H1 (cell line): ENCODE data around the gene MRPL34. TPM values are rescaled to one million over a fixed set of nuclear protein-coding genes. Genes with fewer than 3 reads are reported as not detected.

ENCODE experiments used
- CTCF ChIA-PET: fragments of 300-600 bp; sonication (Branson Sonifier 250); formaldehyde crosslinking; loops from one replicate; lab custom pipeline; 2021; ENCODE audit not compliant: partially characterized antibody; lab: Charles Lee
- POLR2A ChIA-PET: fragments of 300-600 bp; sonication (Branson Sonifier 250); formaldehyde crosslinking; loops from one replicate; lab custom pipeline; 2021; ENCODE audit warnings: inconsistent platforms; ENCODE audit not compliant: partially characterized antibody; lab: Charles Lee
- DNase-seq, 2 experiments: peaks; one replicate each; pipeline versions ENCODE4 v3.0.0 to v3.0.0-alpha.2; 2010 to 2022; ENCODE audit warnings: low spot score in 2 of 2, low read depth in 1 of 2, mixed read lengths in 1 of 2
- FAIRE-seq: peaks from 2 replicates; lab custom pipeline; 2011; peaks lifted over from hg19 to GRCh38; lab: Jason Lieb, UNC
- H2AFZ ChIP-seq: 2 replicates; pipeline ENCODE4 v1.8.1; 2012; ENCODE audit warnings: low read length, inconsistent platforms
- H2AK5ac ChIP-seq: 2 replicates; pipeline ENCODE4 v1.6.1; 2013; ENCODE audit warnings: low read depth, low read length
- H2BK120ac ChIP-seq: replicated peaks from 2 replicates; pipeline ENCODE3; 2013; ENCODE audit warnings: low read depth, low read length, inconsistent platforms
- H2BK12ac ChIP-seq: 2 replicates; pipeline ENCODE4 v1.6.1; 2013; ENCODE audit warnings: low read depth, low read length
- H2BK15ac ChIP-seq: 2 replicates; pipeline ENCODE4 v1.6.1; 2013; ENCODE audit warnings: low read length
- H2BK20ac ChIP-seq: 2 replicates; pipeline ENCODE4 v1.6.1; 2013; ENCODE audit warnings: low read length
- H2BK5ac ChIP-seq: 2 replicates; pipeline ENCODE4 v1.6.1; 2013; ENCODE audit warnings: low read depth, low read length
- H3K14ac ChIP-seq: 2 replicates; pipeline ENCODE4 v1.6.1; 2013; ENCODE audit warnings: inconsistent platforms; ENCODE audit not compliant: insufficient read length
- H3K18ac ChIP-seq: 2 replicates; pipeline ENCODE4 v1.6.1; 2013; ENCODE audit warnings: low read length; ENCODE audit errors: extremely low read depth
- H3K23ac ChIP-seq: 2 replicates; pipeline ENCODE4 v1.6.1; 2013; ENCODE audit warnings: inconsistent platforms; ENCODE audit not compliant: insufficient read length
- H3K23me2 ChIP-seq: 2 replicates; pipeline ENCODE4 v1.6.1; 2013; ENCODE audit warnings: low read depth, low read length
- H3K27ac ChIP-seq: 2 replicates; pipeline ENCODE4 v1.6.1; 2011; ENCODE audit warnings: low read depth, low read length, inconsistent platforms
- H3K27me3 ChIP-seq, 4 experiments: replicated peaks in 1 of 4; 1 replicate in 1 of 4; 2 replicates in 3 of 4; pipeline versions ENCODE4 v1.6.1 to v1.8.1; 2011 to 2013; ENCODE audit warnings: low read length in 3 of 4, mild to moderate bottlenecking in 3 of 4, inconsistent platforms in 2 of 4, mixed read lengths in 2 of 4, moderate library complexity in 1 of 4; ENCODE audit not compliant: control insufficient read depth in 3 of 4, insufficient read depth in 3 of 4; ENCODE audit errors: extremely low read depth in 1 of 4
- H3K36me3 ChIP-seq, 4 experiments: 2 replicates each; pipeline versions ENCODE4 v1.6.1 to v1.8.1; 2011 to 2013; ENCODE audit warnings: mild to moderate bottlenecking in 4 of 4, low read length in 3 of 4, moderate library complexity in 2 of 4, control low read depth in 1 of 4, inconsistent platforms in 1 of 4; ENCODE audit not compliant: insufficient read depth in 4 of 4, control insufficient read depth in 2 of 4
- H3K4ac ChIP-seq: replicated peaks from 2 replicates; pipeline ENCODE3; 2013; ENCODE audit warnings: low read length, low read depth, mixed read lengths, inconsistent platforms; ENCODE audit not compliant: insufficient read length
- H3K4me1 ChIP-seq, 4 experiments: replicated peaks in 1 of 4; 1 replicate in 1 of 4; 2 replicates in 3 of 4; pipeline versions ENCODE4 v1.6.1 to v1.8.1; 2011 to 2013; ENCODE audit warnings: low read length in 3 of 4, inconsistent platforms in 2 of 4, mixed read lengths in 1 of 4; ENCODE audit not compliant: insufficient read depth in 4 of 4, control insufficient read depth in 3 of 4
- H3K4me2 ChIP-seq, 2 experiments: 2 replicates each; pipeline versions ENCODE4 v1.6.1 to v1.8.1; 2011 to 2013; ENCODE audit warnings: low read depth in 2 of 2, low read length in 2 of 2, control low read depth in 1 of 2, inconsistent platforms in 1 of 2, mild to moderate bottlenecking in 1 of 2; ENCODE audit not compliant: insufficient read depth in 1 of 2
- H3K4me3 ChIP-seq, 4 experiments: fragments of 200-600, 300-600 bp in 1 of 4; sonication (generic), shearing (Covaris generic), sonication (Bioruptor Twin) in 1 of 4; 2 replicates each; pipeline versions ENCODE4 v1.5.1 to v1.8.1; 2011 to 2016; ENCODE audit warnings: low read length in 4 of 4, low read depth in 3 of 4, control low read depth in 2 of 4, inconsistent platforms in 2 of 4, mild to moderate bottlenecking in 2 of 4, mixed read lengths in 1 of 4, moderate library complexity in 1 of 4; ENCODE audit not compliant: insufficient read depth in 2 of 4; ENCODE audit errors: extremely low read depth in 1 of 4
- H3K56ac ChIP-seq: replicated peaks from 2 replicates; pipeline ENCODE3; 2013; ENCODE audit warnings: low read depth, mild to moderate bottlenecking, mixed read lengths, low read length, inconsistent platforms; ENCODE audit not compliant: insufficient read length
- H3K79me1 ChIP-seq: 2 replicates; pipeline ENCODE4 v1.6.1; 2013; ENCODE audit warnings: low read depth, low read length, control low read depth
- H3K79me2 ChIP-seq, 2 experiments: 2 replicates each; pipeline versions ENCODE4 v1.6.1 to v1.8.1; 2012 to 2013; ENCODE audit warnings: low read length in 2 of 2, mild to moderate bottlenecking in 2 of 2, inconsistent platforms in 1 of 2; ENCODE audit not compliant: insufficient read depth in 2 of 2, control insufficient read depth in 1 of 2
- H3K9ac ChIP-seq, 4 experiments: replicated peaks in 1 of 4; 1 replicate in 1 of 4; 2 replicates in 3 of 4; pipeline versions ENCODE4 v1.6.1 to v1.8.1; 2011 to 2013; ENCODE audit warnings: low read depth in 3 of 4, low read length in 3 of 4, control low read depth in 2 of 4, mild to moderate bottlenecking in 2 of 4, moderate library complexity in 2 of 4, inconsistent platforms in 1 of 4; ENCODE audit errors: extremely low read depth in 1 of 4
- H3K9me3 ChIP-seq, 2 experiments: 2 replicates each; pipeline versions ENCODE4 v1.6.1 to v1.8.1; 2012 to 2013; ENCODE audit warnings: mild to moderate bottlenecking in 2 of 2, moderate library complexity in 2 of 2, control low read depth in 1 of 2, inconsistent platforms in 1 of 2, low read depth in 1 of 2, low read length in 1 of 2, mixed read lengths in 1 of 2; ENCODE audit not compliant: insufficient read depth in 2 of 2
- H4K20me1 ChIP-seq, 2 experiments: replicated peaks in 1 of 2; 2 replicates each; pipeline versions ENCODE3 to v1.8.1; 2011 to 2013; ENCODE audit warnings: inconsistent platforms in 2 of 2, low read length in 2 of 2, mild to moderate bottlenecking in 1 of 2; ENCODE audit not compliant: insufficient read depth in 2 of 2, control insufficient read depth in 1 of 2
- H4K5ac ChIP-seq: 2 replicates; pipeline ENCODE4 v1.6.1; 2013; ENCODE audit warnings: low read length, low read depth, mixed read lengths, inconsistent platforms; ENCODE audit not compliant: insufficient read length
- H4K8ac ChIP-seq: 2 replicates; pipeline ENCODE4 v1.8.0; 2013; ENCODE audit warnings: mild to moderate bottlenecking, moderate library complexity, low read length, inconsistent platforms; ENCODE audit not compliant: insufficient read depth; ENCODE audit errors: extremely low read depth
- H4K91ac ChIP-seq: replicated peaks from 2 replicates; pipeline ENCODE3; 2013; ENCODE audit warnings: low read length, mixed read lengths, inconsistent platforms; ENCODE audit not compliant: insufficient read length
- ASH2L ChIP-seq: fragments of 200-600, 300-600 bp; sonication (generic); IDR thresholded peaks from one replicate; pipeline ENCODE4 v1.7.1; 2017; ENCODE audit warnings: low read length
- CBX8 ChIP-seq: fragments of 300-800, 300-1000 bp; sonication (generic); IDR thresholded peaks from 2 replicates; pipeline ENCODE4 v1.7.1; 2016; ENCODE audit warnings: low read depth, low read length, borderline replicate concordance
- CEBPB ChIP-seq: IDR thresholded peaks from 2 replicates; pipeline ENCODE4 v1.6.1; 2012; ENCODE audit warnings: low read depth, low read length
- JUN ChIP-seq: IDR thresholded peaks from 2 replicates; pipeline ENCODE4 v1.6.1; 2011; ENCODE audit warnings: low read depth, mild to moderate bottlenecking, improper control_type of control experiment, low read length
- NANOG ChIP-seq: IDR thresholded peaks from 2 replicates; pipeline ENCODE4 v1.6.1; 2011; ENCODE audit warnings: low read length, low read depth, mild to moderate bottlenecking, inconsistent platforms; ENCODE audit not compliant: insufficient read depth, poor library complexity, severe bottlenecking
- RNF2 ChIP-seq: fragments of 200-900, 300-1000 bp; sonication (generic); IDR thresholded peaks from 2 replicates; pipeline ENCODE4 v1.7.1; 2016; ENCODE audit warnings: borderline replicate concordance, low read depth, mild to moderate bottlenecking, antibody characterized with exemption, low read length; ENCODE audit not compliant: poor library complexity, severe bottlenecking; ENCODE audit errors: missing control alignments
- SAP30 ChIP-seq: fragments of 300-600 bp; sonication (generic); IDR thresholded peaks from 2 replicates; pipeline ENCODE4 v1.7.1; 2012; ENCODE audit warnings: low read length, moderate library complexity, mild to moderate bottlenecking, inconsistent platforms; ENCODE audit not compliant: insufficient read depth, insufficient replicate concordance
- SRF ChIP-seq: IDR thresholded peaks from 2 replicates; pipeline ENCODE4 v1.6.1; 2011; ENCODE audit warnings: mild to moderate bottlenecking, low read depth, low read length, moderate library complexity
- TEAD4 ChIP-seq: IDR thresholded peaks from 2 replicates; pipeline ENCODE4 v1.6.1; 2012; ENCODE audit warnings: low read depth, low read length, inconsistent platforms, mixed read lengths
- WGBS, 2 experiments: shearing (Covaris generic) in 1 of 2; methylation state at CpG; one replicate each; pipeline versions ENCODE4 v1.1.6 to v1.1.7; 2013 to 2015; ENCODE audit warnings: low lambda C conversion rate in 2 of 2, mixed read lengths in 2 of 2, inconsistent platforms in 1 of 2, low coverage in 1 of 2, missing lambda C conversion rate in 1 of 2; ENCODE audit not compliant: insufficient replicate concordance in 2 of 2, insufficient coverage in 1 of 2, insufficient read length in 1 of 2; ENCODE audit errors: extremely low coverage in 1 of 2, missing lambda C conversion rate in 1 of 2; 5-methylcytosine and 5-hydroxymethylcytosine counted together
- polyA plus RNA-seq, 7 experiments: library from polyadenylated mRNA; depleted of rRNA in 3 of 7; stranded (reverse) in 5 of 7; unstranded in 2 of 7; fragments of >200 nt in 5 of 7; fragments of 200-250 nt in 2 of 7; gene quantifications; 1 replicate in 5 of 7; 2 replicates in 1 of 7; 4 replicates in 1 of 7; pipeline versions ENCODE4 v1.2.1 to v1.2.3, GENCODE V29; 2011 to 2013; ENCODE audit warnings: missing spikeins in 2 of 7, mixed read lengths in 2 of 7
- total RNA-seq: library from RNA; stranded (reverse); fragmentation: NEBNext Ultra II Directional; extraction: Animal tissue kit (Norgen Biotek cat#: 25700); gene quantifications from 2 replicates; pipeline ENCODE4 v1.2.1, GENCODE V29; 2021

MRPL34 gene
- total and polyA plus RNA-seq, 2 of the 8 experiments (the other 6 are each of a cell fraction or from before 2014, with no cell fraction given): 91.9 to 99.6 TPM

DNA sequence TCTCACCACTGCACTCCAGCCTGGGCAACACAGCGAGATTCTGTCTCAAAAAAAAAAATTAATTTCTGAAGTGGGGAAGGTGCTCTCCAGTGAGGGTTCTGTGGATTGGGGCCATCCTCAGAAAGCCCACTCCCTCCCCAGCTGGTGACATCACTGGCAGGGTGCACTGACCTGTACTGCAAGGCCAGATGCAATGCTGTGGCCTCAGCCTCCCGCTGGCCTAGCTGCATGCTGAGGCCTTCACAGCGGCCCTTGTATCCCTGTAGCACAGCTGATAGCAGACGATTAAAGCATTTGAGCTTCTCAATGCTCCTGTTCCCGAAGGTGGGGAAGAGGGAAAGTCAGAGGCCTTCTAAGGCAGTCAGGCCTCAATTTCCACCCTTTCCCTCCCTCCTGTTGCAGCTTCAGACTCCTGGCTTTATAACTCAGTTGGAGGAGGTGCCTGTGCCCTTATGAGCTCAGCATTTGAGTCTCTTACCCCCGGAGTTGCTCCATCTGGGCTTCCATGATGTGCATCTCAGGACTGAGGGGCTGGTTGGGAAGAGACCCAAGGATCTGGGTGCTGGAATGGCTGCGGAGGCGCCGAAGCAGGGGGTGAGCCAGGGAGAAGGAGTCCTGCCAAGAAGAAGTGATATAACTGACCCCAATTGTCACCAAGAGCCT is 46.4 kb upstream of the MRPL34 start:
- no peak overlapping the region for H2BK12ac ChIP-seq
- peaks cover 0 to 2% (median 0%) of the 10 kb centered on the region in 4 experiments; a peak in 2 of 7 replicates for H3K4me1 ChIP-seq
- H2BK5ac ChIP-seq: no peak overlapping the region
- H3K9ac ChIP-seq: no peak overlapping the region
- no peak overlapping the region for H3K14ac ChIP-seq
- no peak overlapping the region for H3K56ac ChIP-seq
- no peaks in the 10 kb centered on the region for H3K79me1 ChIP-seq
- DNase-seq (no peak), FAIRE-seq (no peak)
- no peaks in the 10 kb centered on the region for H3K79me2 ChIP-seq
- no peak overlapping the region for H3K4me2 ChIP-seq
- H4K8ac ChIP-seq: no peak overlapping the region
- H2BK20ac ChIP-seq: no peak overlapping the region
- no peak overlapping the region for H3K18ac ChIP-seq
- peaks cover 2 to 13% (median 4%) of the 10 kb centered on the region in 4 experiments; a peak in 4 of 8 replicates for H3K36me3 ChIP-seq
- no peaks in the 10 kb centered on the region for H4K20me1 ChIP-seq
- no peak overlapping the region for H4K5ac ChIP-seq
- H2AK5ac ChIP-seq: no peak overlapping the region
- H3K23ac ChIP-seq: no peak overlapping the region
- H3K23me2 ChIP-seq: no peaks in the 10 kb centered on the region
- no peak overlapping the region for H2AFZ ChIP-seq
- no peaks in the 10 kb centered on the region for H3K27me3 ChIP-seq
- CTCF ChIA-PET: interaction anchor here (0.8 to 5.3 kb wide), 11 partner anchors 10 to 133 kb away, joined by 3 to 56 read pairs (median 4); partner anchors contain the start of genes ANKLE1, MRPL34 and OCEL1
- POLR2A ChIA-PET: interaction anchor here (1.4 to 12.8 kb wide), 7 partner anchors 8 to 33 kb away, joined by 3 to 113 read pairs (median 6); partner anchors contain the start of gene ANKLE1
- 93% methylated on average over 9 of the region's 9 CpGs; no CpG with 5 or more reads in 1 of the 2 experiments for WGBS, 2 experiments
- H2BK15ac ChIP-seq: no peak overlapping the region
- no peak overlapping the region for H2BK120ac ChIP-seq
- peaks cover 15 to 19% of the 10 kb centered on the region in 2 experiments; a peak in 3 of 4 replicates for H3K9me3 ChIP-seq
- no peak overlapping the region for H3K4ac ChIP-seq
- H3K27ac ChIP-seq: no peak overlapping the region
- no peak overlapping the region for H4K91ac ChIP-seq
- H3K4me3 ChIP-seq: no peak overlapping the region
- TF ChIP-seq SAP30 (no peak), SRF (no peak), TEAD4 (no peak), RNF2 (no peak), JUN (no peak), NANOG (no peak), CBX8 (no peak), CEBPB (no peak), ASH2L (no peak)
